Heart left ventricle (tissue), 13 donors: Measurements from ENCODE around the gene WDTC1.

ENCODE experiments used
- CTCF ChIP-seq, 12 donors: fragments of 200-600 bp; sonication (generic) in 4 of 12; IDR thresholded peaks; one replicate each; pipeline versions ENCODE4 v1.5.0 to v1.8.0; 2018 to 2022; ENCODE audit warnings: antibody characterized with exemption in 12 of 12, mild to moderate bottlenecking in 5 of 12
- POLR2A ChIP-seq, 2 donors: fragments of 450-650 bp; IDR thresholded peaks; one replicate each; pipeline ENCODE4 v1.6.1; 2017; ENCODE audit warnings: antibody characterized with exemption in 2 of 2, mild to moderate bottlenecking in 2 of 2, moderate library complexity in 2 of 2
- donor health status: ischemic (EF 13 %, LVEDD 7.1; RV severe dilation, severe dysfunction).
- donor health status: DM: no; HTN: yes; CAD: no.
- donor health status: DM: no; HTN: no; CAD: no.
- donor health status: ischemic (EF 25% LVEDD 6.9; RV normal size, moderate dysfunction).
- donor health status: ischemic (EF 25% LVEDD 5.7; RV mildly dilated, moderate dysfunction).
- donor health status: ischemic (EF 35%, LVEDD 5.7; RV mildly dilated, moderate dysfunction).
- donor health status: nonischemic (EF 11% LVEDD 7.7; RV severe dilation, severe dysfunction).
- donor health status: DM: yes; HTN: yes; CAD: no.
- donor health status: PGD.
- donor health status: ischemic (EF 29% LVEDD 5.4; RV normal size, mild dysfunction).
- donor health status: nonischemic (EF 23%, LVEDD 6.1; RV moderate dilation, normal function).

- TF ChIP-seq CTCF (IDR thresholded peaks at IDR 0.05) (no peak), POLR2A (IDR thresholded peaks at IDR 0.05) (no peak)
Measured at GRCh38 chr1:27322569-27323240, 88.3 kb downstream of the WDTC1 start.
